HG02759 (cell line): ENCODE measurements around the gene MSMO1.
A peak's percentile ranks its signal among the peaks of the same experiment; 100 is the strongest.
"Not testable (repeated sequence)": the region's sequence is repeated elsewhere in the genome, so short reads cannot be mapped to it uniquely, and the experiment has no call there.

Experiments used
- ATAC-seq: cut with Tn5 transposase; IDR thresholded peaks from one replicate; pipeline ENCODE4 v1.9.1; 2021; ENCODE audit warnings: mild to moderate bottlenecking, moderate library complexity; ENCODE audit not compliant: unreplicated experiment

Gene MSMO1

GRCh38 chr4:165327211-165328100 is at the start of gene MSMO1:
MSMO1 (plus strand) TSS chr4:165327669; CDS start chr4:165333371, 5,702 bp downstream.
- ATAC-seq: peak; percentile 97

- not testable (repeated sequence) for ATAC-seq
These were observed 47.9 kb upstream of the MSMO1 start for GRCh38 chr4:165279531-165279930.

- ATAC-seq: not testable (repeated sequence)
These were observed 42.8 kb upstream of the MSMO1 start for GRCh38 chr4:165284697-165285096.

- peak; percentile 59 for ATAC-seq
These were observed 40.7 kb upstream of the MSMO1 start for GRCh38 chr4:165286619-165287340.

GRCh38 chr4:165288226-165288625 is 39.2 kb upstream of the MSMO1 start:
- peak; percentile 44 for ATAC-seq

GRCh38 chr4:165288639-165289422 is 38.6 kb upstream of the MSMO1 start:
- ATAC-seq: peak; percentile 27

- ATAC-seq: no peak
These were observed 38.1 kb upstream of the MSMO1 start for GRCh38 chr4:165289423-165289785.

- no peak for ATAC-seq
These were observed 34.4 kb upstream of the MSMO1 start for GRCh38 chr4:165293061-165293460.

GRCh38 chr4:165293927-165294649 is 33.4 kb upstream of the MSMO1 start:
- ATAC-seq: no peak

GRCh38 chr4:165294907-165295306 is 32.6 kb upstream of the MSMO1 start:
- peak; percentile 94 for ATAC-seq

- no peak for ATAC-seq
These were observed 29.8 kb upstream of the MSMO1 start for GRCh38 chr4:165297626-165298025.

- ATAC-seq: no peak
These were observed 27.9 kb upstream of the MSMO1 start for GRCh38 chr4:165299399-165300060.

GRCh38 chr4:165301833-165302232 is 25.6 kb upstream of the MSMO1 start:
- peak; percentile 75 for ATAC-seq

GRCh38 chr4:165302658-165303057 is 24.8 kb upstream of the MSMO1 start:
- no peak for ATAC-seq

GRCh38 chr4:165308166-165308565 is 19.3 kb upstream of the MSMO1 start:
- no peak for ATAC-seq

GRCh38 chr4:165308606-165309005 is 18.9 kb upstream of the MSMO1 start:
- no peak for ATAC-seq

- no peak for ATAC-seq
These were observed 18.0 kb upstream of the MSMO1 start for GRCh38 chr4:165309456-165309855.

GRCh38 chr4:165312506-165312905 is 15.0 kb upstream of the MSMO1 start:
- no peak for ATAC-seq

GRCh38 chr4:165319030-165319429 is 8.4 kb upstream of the MSMO1 start:
- no peak for ATAC-seq

- no peak for ATAC-seq
These were observed 8.0 kb upstream of the MSMO1 start for GRCh38 chr4:165319509-165319908.
